ENCODE data around the gene CDH8. TPM values are rescaled to one million over a fixed set of nuclear protein-coding genes. Genes with fewer than 3 reads are reported as not detected.

Gene CDH8, protein sequence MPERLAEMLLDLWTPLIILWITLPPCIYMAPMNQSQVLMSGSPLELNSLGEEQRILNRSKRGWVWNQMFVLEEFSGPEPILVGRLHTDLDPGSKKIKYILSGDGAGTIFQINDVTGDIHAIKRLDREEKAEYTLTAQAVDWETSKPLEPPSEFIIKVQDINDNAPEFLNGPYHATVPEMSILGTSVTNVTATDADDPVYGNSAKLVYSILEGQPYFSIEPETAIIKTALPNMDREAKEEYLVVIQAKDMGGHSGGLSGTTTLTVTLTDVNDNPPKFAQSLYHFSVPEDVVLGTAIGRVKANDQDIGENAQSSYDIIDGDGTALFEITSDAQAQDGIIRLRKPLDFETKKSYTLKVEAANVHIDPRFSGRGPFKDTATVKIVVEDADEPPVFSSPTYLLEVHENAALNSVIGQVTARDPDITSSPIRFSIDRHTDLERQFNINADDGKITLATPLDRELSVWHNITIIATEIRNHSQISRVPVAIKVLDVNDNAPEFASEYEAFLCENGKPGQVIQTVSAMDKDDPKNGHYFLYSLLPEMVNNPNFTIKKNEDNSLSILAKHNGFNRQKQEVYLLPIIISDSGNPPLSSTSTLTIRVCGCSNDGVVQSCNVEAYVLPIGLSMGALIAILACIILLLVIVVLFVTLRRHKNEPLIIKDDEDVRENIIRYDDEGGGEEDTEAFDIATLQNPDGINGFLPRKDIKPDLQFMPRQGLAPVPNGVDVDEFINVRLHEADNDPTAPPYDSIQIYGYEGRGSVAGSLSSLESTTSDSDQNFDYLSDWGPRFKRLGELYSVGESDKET
- total RNA-seq: under 1 TPM in 3 of 6 donors, not detected in 3; 0.14 to 0.20 (median 0.16) TPM
- polyA plus RNA-seq: under 1 TPM in 1 of 2 donors, not detected in 1; 0.05 TPM

DNA sequence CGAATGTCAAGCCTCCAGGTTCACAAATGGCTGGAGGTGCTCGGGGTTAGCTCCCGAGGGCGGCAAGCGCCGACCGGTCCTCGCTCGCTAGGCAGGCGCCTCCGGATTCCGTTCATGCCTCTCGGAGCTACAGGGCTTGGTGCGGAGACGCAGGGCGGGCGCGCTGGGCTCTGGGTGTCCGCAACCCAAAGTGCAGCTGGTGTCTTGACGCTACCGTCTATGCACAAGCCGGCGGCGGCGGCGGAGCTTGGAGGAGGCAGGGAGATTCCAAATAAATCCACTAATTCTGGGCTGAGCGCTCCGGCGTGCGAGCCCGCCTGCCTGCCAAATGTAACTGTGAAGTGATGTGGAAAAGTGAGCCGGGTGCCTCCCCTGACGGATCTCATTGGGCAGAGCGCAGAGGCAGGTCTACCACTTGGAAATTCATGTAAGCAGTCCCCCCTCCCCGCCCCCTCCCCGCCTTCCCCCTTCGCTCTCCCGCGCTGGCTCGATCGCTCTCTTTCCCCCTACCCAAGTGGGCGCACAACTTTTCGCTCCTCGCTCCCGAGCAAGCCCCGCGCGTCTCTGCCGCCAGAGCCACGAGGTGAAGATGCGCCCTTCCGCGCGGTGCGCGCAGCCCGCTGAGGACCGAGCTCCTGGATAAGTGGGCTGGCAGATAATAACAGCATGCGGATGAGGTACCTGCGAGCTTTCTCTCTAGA, at the start of gene CDH8:
Gene CDH8 (minus strand): TSS at position 338 of the 701 bp plus-strand sequence. CDS start 15,035 bp downstream, outside the sequence.
- H3K27ac ChIP-seq: no peak within 1 kb of the TSS
- TF ChIP-seq CTCF (IDR thresholded peaks at IDR 0.05): no peak
- DNase-seq: peak in 2 of 6 donors; percentile 53 to 56
- intact Hi-C loops (cut with DNase I): no loop called here
- no peaks in the 10 kb centered on the region for H3K4me1 ChIP-seq
- FAIRE-seq: no peak
- 1 to 2% methylated on average over 51 to 60 of the region's 60 CpGs for WGBS, 2 donors
- H3K9me3 ChIP-seq: no peaks in the 10 kb centered on the region
- peaks cover 0 to 15% (median 0%) of the 10 kb centered on the region in 4 donors for H3K27me3 ChIP-seq
- no peaks in the 10 kb centered on the region for H3K36me3 ChIP-seq
- H3K4me3 ChIP-seq: no peak within 1 kb of the TSS
- ATAC-seq: no peak

- no peak for FAIRE-seq
- Histone ChIP-seq H3K9me3 (no peaks in the 10 kb centered on the region), H3K4me3 (no peak overlapping the region), H3K36me3 (no peaks in the 10 kb centered on the region), H3K27me3 (no peaks in the 10 kb centered on the region), H3K27ac (no peak overlapping the region), H3K4me1 (no peaks in the 10 kb centered on the region)
- no peak for ATAC-seq
- intact Hi-C loops (cut with DNase I): no loop called here
- no peak for TF ChIP-seq CTCF (IDR thresholded peaks at IDR 0.05)
- 55 to 77% methylated on average over 4 of the region's 4 CpGs for WGBS, 2 donors
- no peak for DNase-seq
These were observed 43.0 kb upstream of the CDH8 start for GRCh38 chr16:62079236-62079635.

DNA sequence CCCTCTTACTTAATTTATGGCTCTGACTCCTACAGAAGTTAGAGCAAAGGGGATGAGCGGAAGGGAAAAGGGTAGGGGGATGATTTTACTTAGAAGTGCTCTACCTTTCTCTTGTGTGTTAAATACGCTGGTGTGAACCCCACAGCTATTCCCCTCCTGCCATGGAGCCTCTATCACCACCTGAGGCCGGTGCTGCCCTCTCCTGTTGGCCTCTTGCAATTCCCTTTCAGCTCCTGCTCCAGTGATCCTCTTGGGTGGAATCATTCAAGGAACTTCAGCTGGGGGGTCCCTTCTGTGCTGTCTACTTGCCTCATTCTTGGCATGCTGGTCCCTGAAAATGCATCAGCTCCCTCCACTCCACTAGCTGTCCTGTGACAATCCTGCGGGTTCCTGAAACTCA, 41.8 kb upstream of the CDH8 start:
- Histone ChIP-seq H3K27me3 (no peaks in the 10 kb centered on the region), H3K36me3 (no peaks in the 10 kb centered on the region), H3K4me3 (no peak overlapping the region), H3K27ac (no peak overlapping the region), H3K4me1 (no peaks in the 10 kb centered on the region), H3K9me3 (no peaks in the 10 kb centered on the region)
- intact Hi-C loops (cut with DNase I): no loop called here
- ATAC-seq (no peak), DNase-seq (no peak), FAIRE-seq (no peak)
- 28 to 33% methylated on average over 4 of the region's 4 CpGs for WGBS, 2 donors
- TF ChIP-seq CTCF (IDR thresholded peaks at IDR 0.05): no peak

DNA sequence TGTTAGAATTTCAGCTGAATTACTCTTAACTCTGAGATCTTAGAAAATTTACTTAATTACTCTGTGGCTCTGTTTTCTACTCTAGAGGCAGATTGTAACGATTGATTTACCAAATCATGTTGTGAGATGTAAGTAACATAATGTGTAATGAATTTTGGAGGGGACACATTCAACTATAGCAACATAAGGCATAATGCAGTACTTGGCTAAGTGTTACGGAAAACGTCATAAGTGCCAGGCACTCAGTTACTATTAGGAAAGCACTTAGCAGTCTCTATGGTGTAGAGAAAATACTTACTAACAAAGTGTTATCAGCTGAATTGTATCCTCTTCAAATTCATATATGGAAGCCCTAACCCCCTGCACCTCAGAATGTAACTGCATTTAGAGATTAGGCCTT, 40.6 kb upstream of the CDH8 start:
- no peak overlapping the region for H3K27ac ChIP-seq
- H3K4me3 ChIP-seq: no peak overlapping the region
- H3K9me3 ChIP-seq: no peaks in the 10 kb centered on the region
- no peak for DNase-seq
- no peaks in the 10 kb centered on the region for H3K27me3 ChIP-seq
- ATAC-seq: no peak
- intact Hi-C loops (cut with DNase I): no loop called here
- no peak for TF ChIP-seq CTCF (IDR thresholded peaks at IDR 0.05)
- H3K36me3 ChIP-seq: no peaks in the 10 kb centered on the region
- 60 to 73% methylated on average over 3 of the region's 3 CpGs for WGBS, 2 donors
- no peaks in the 10 kb centered on the region for H3K4me1 ChIP-seq
- FAIRE-seq: no peak

Data from pancreas (tissue), 10 donors.